KMS-11 (cell line): ENCODE results near the gene ABLIM2.

ENCODE experiments used
- H2AFZ ChIP-seq: fragments of 200-600 bp; sonication (generic); 2 replicates; pipeline ENCODE4 v1.6.1; 2016; ENCODE audit warnings: antibody characterized with exemption, mixed run types, low read depth
- H3K27ac ChIP-seq: fragments of 200-600 bp; sonication (generic); 2 replicates; pipeline ENCODE4 v1.6.1; 2016; ENCODE audit warnings: mild to moderate bottlenecking, mixed run types
- H3K27me3 ChIP-seq: fragments of 200-600 bp; sonication (generic); 2 replicates; pipeline ENCODE4 v1.6.1; 2017; ENCODE audit warnings: mild to moderate bottlenecking, low read depth, mixed run types, moderate library complexity; ENCODE audit not compliant: insufficient read depth
- H3K36me3 ChIP-seq: fragments of 200-600 bp; sonication (generic); 2 replicates; pipeline ENCODE4 v1.6.1; 2017; ENCODE audit warnings: mild to moderate bottlenecking, mixed run types; ENCODE audit not compliant: insufficient read depth
- H3K4me1 ChIP-seq: fragments of 200-600 bp; sonication (generic); 2 replicates; pipeline ENCODE4 v1.6.1; 2016; ENCODE audit warnings: mild to moderate bottlenecking, low read depth, mixed run types; ENCODE audit not compliant: poor library complexity, severe bottlenecking
- H3K4me2 ChIP-seq: fragments of 200-600 bp; sonication (generic); 2 replicates; pipeline ENCODE4 v1.7.0; 2016; ENCODE audit warnings: mild to moderate bottlenecking, mixed run types
- H3K4me3 ChIP-seq: fragments of 200-600 bp; sonication (generic); IDR thresholded peaks from 2 replicates; pipeline ENCODE4 v1.6.1; 2017; ENCODE audit warnings: low read depth, low read length, mixed read lengths; ENCODE audit not compliant: insufficient read depth
- H3K79me2 ChIP-seq: fragments of 200-600 bp; sonication (generic); 2 replicates; pipeline ENCODE4 v1.6.1; 2016; ENCODE audit warnings: low read depth, mixed run types; ENCODE audit not compliant: insufficient read depth
- H3K9ac ChIP-seq: fragments of 200-600 bp; sonication (generic); 2 replicates; pipeline ENCODE4 v1.6.1; 2016; ENCODE audit warnings: mild to moderate bottlenecking, mixed run types
- H4K20me1 ChIP-seq: fragments of 200-600 bp; sonication (generic); 2 replicates; pipeline ENCODE4 v1.6.1; 2016; ENCODE audit warnings: mild to moderate bottlenecking, mixed run types; ENCODE audit not compliant: insufficient read depth
- CTCF ChIP-seq: fragments of 200-600 bp; sonication (generic); conservative IDR thresholded peaks from 2 replicates; pipeline ENCODE4 v1.6.1; 2017; ENCODE audit warnings: low read depth, mild to moderate bottlenecking, antibody characterized with exemption, low read length, moderate library complexity, mixed read lengths

ABLIM2 gene

GRCh38 chr4:8181844-8182243 lies 23.2 kb upstream of the ABLIM2 start:
- Histone ChIP-seq H3K9ac (no peak overlapping the region), H2AFZ (no peak overlapping the region), H3K36me3 (no peaks in the 10 kb centered on the region), H3K4me2 (no peak overlapping the region), H3K4me1 (no peaks in the 10 kb centered on the region), H3K79me2 (no peaks in the 10 kb centered on the region), H3K4me3 (no peak overlapping the region), H4K20me1 (no peaks in the 10 kb centered on the region), H3K27ac (no peak overlapping the region), H3K27me3 (no peaks in the 10 kb centered on the region)
- TF ChIP-seq CTCF = no peak

GRCh38 chr4:8181119-8181518 lies 22.5 kb upstream of the ABLIM2 start:
- H3K4me1 ChIP-seq = no peaks in the 10 kb centered on the region
- no peak overlapping the region for H3K27ac ChIP-seq
- H3K4me3 ChIP-seq = no peak overlapping the region
- no peak overlapping the region for H2AFZ ChIP-seq
- no peaks in the 10 kb centered on the region for H3K79me2 ChIP-seq
- no peak for TF ChIP-seq CTCF
- H3K27me3 ChIP-seq = no peaks in the 10 kb centered on the region
- H3K9ac ChIP-seq = no peak overlapping the region
- no peak overlapping the region for H3K4me2 ChIP-seq
- no peaks in the 10 kb centered on the region for H3K36me3 ChIP-seq
- no peaks in the 10 kb centered on the region for H4K20me1 ChIP-seq

GRCh38 chr4:8180310-8181093 lies 21.9 kb upstream of the ABLIM2 start:
- no peak overlapping the region for H3K9ac ChIP-seq
- no peak overlapping the region for H3K27ac ChIP-seq
- no peak for TF ChIP-seq CTCF
- H3K36me3 ChIP-seq = no peaks in the 10 kb centered on the region
- no peak overlapping the region for H3K4me3 ChIP-seq
- H3K4me1 ChIP-seq = no peaks in the 10 kb centered on the region
- no peaks in the 10 kb centered on the region for H4K20me1 ChIP-seq
- no peak overlapping the region for H3K4me2 ChIP-seq
- H3K79me2 ChIP-seq = no peaks in the 10 kb centered on the region
- H3K27me3 ChIP-seq = no peaks in the 10 kb centered on the region
- no peak overlapping the region for H2AFZ ChIP-seq

- no peaks in the 10 kb centered on the region for H3K4me1 ChIP-seq
- H4K20me1 ChIP-seq = no peaks in the 10 kb centered on the region
- H3K9ac ChIP-seq = no peak overlapping the region
- no peaks in the 10 kb centered on the region for H3K36me3 ChIP-seq
- no peaks in the 10 kb centered on the region for H3K79me2 ChIP-seq
- no peak overlapping the region for H3K27ac ChIP-seq
- no peaks in the 10 kb centered on the region for H3K27me3 ChIP-seq
- H2AFZ ChIP-seq = no peak overlapping the region
- H3K4me3 ChIP-seq = no peak overlapping the region
- H3K4me2 ChIP-seq = no peak overlapping the region
- TF ChIP-seq CTCF = no peak
Measured at GRCh38 chr4:8179771-8180170, 21.2 kb upstream of the ABLIM2 start.
